Measurements from ENCODE around the gene BANF2. TPM values are rescaled to one million over a fixed set of nuclear protein-coding genes. Genes with fewer than 3 reads are reported as not detected.

The BANF2 gene
- total and polyA plus RNA-seq, 2 of the 8 experiments (the other 6 are each of a cell fraction or from before 2014, with no cell fraction given) = not detected

DNA sequence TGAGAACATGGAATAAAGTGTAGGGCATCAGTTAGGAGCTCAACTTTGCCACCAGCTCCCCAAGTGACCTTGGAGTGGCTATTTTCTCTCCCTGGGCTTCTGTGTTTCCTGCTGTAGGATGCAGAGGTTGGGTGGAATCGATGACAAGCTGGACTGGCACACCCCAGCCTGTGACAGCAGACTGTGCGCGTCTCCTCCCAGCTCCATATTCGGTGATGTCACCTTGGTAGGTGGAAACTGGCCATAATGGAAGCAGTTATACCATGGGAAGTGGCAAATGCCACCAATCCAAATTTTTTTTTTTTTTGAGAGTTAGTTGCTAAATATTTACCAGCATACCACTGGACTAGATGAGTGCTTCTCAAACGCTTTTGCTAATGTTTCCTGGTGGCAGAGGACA is 85.2 kb downstream of the BANF2 start:
- Histone ChIP-seq H2BK20ac (ENCODE audit: low read length) (no peak overlapping the region), H2BK5ac (ENCODE audit: low read depth, low read length) (no peak overlapping the region), H2BK120ac (replicated peaks; ENCODE audit: low read depth, low read length) (no peak overlapping the region), H4K20me1 (replicated peaks in 1 of 2; ENCODE audit: control insufficient read depth in 1 of 2, insufficient read depth in 2 of 2, low read length in 2 of 2) (no peaks in the 10 kb centered on the region), H3K23ac (ENCODE audit: insufficient read length) (no peak overlapping the region), H3K4me2 (ENCODE audit: insufficient read depth in 1 of 2, low read depth in 2 of 2, low read length in 2 of 2) (no peak overlapping the region), H2BK15ac (ENCODE audit: low read length) (no peak overlapping the region), H3K23me2 (ENCODE audit: low read depth, low read length) (no peaks in the 10 kb centered on the region), H3K4me3 (ENCODE audit: extremely low read depth in 1 of 4, insufficient read depth in 2 of 4, low read depth in 3 of 4, low read length in 4 of 4) (no peak overlapping the region), H3K9ac (replicated peaks in 1 of 4; ENCODE audit: extremely low read depth in 1 of 4, low read depth in 3 of 4, low read length in 3 of 4) (no peak overlapping the region), H3K18ac (ENCODE audit: extremely low read depth, low read length) (no peak overlapping the region), H4K8ac (ENCODE audit: extremely low read depth, insufficient read depth, low read length) (no peak overlapping the region), H3K79me2 (ENCODE audit: control insufficient read depth in 1 of 2, insufficient read depth in 2 of 2, low read length in 2 of 2) (no peaks in the 10 kb centered on the region), H2AK5ac (ENCODE audit: low read depth, low read length) (no peak overlapping the region), H3K79me1 (ENCODE audit: low read depth, low read length) (no peaks in the 10 kb centered on the region), H3K4ac (replicated peaks; ENCODE audit: insufficient read length, low read depth, low read length) (no peak overlapping the region), H3K36me3 (ENCODE audit: control insufficient read depth in 2 of 4, insufficient read depth in 4 of 4, low read length in 3 of 4) (no peaks in the 10 kb centered on the region), H4K91ac (replicated peaks; ENCODE audit: insufficient read length, low read length) (no peak overlapping the region), H3K4me1 (replicated peaks in 1 of 4; ENCODE audit: control insufficient read depth in 3 of 4, insufficient read depth in 4 of 4, low read length in 3 of 4) (peaks cover 0 to 4% (median 2%) of the 10 kb centered on the region in 4 experiments; a peak in 3 of 7 replicates), H3K27ac (ENCODE audit: low read depth, low read length) (no peak overlapping the region), H2BK12ac (ENCODE audit: low read depth, low read length) (no peak overlapping the region), H2AFZ (ENCODE audit: low read length) (no peak overlapping the region), H3K14ac (ENCODE audit: insufficient read length) (no peak overlapping the region), H3K56ac (replicated peaks; ENCODE audit: insufficient read length, low read depth, low read length) (no peak overlapping the region), H3K27me3 (replicated peaks in 1 of 4; ENCODE audit: control insufficient read depth in 3 of 4, extremely low read depth in 1 of 4, insufficient read depth in 3 of 4, low read length in 3 of 4) (no peaks in the 10 kb centered on the region), H4K5ac (ENCODE audit: insufficient read length, low read depth, low read length) (no peak overlapping the region), H3K9me3 (ENCODE audit: insufficient read depth in 2 of 2, low read depth in 1 of 2, low read length in 1 of 2) (no peaks in the 10 kb centered on the region)
- TF ChIP-seq KDM5A (IDR thresholded peaks at IDR 0.05; ENCODE audit: low read length) = no peak
- no peak for TF ChIP-seq PHF8 (conservative IDR thresholded peaks at IDR 0.05; ENCODE audit: low read depth, low read length)
- ChIA-PET CTCF (ENCODE audit: partially characterized antibody) (interaction anchor here (1.3 kb wide), 1 partner anchor 10 kb away, joined by 3 read pairs; no protein-coding TSS in a partner anchor), POLR2A (ENCODE audit: partially characterized antibody) (interaction anchor here (0.6 kb wide), 1 partner anchor 64 kb away, joined by 7 read pairs; no protein-coding TSS in a partner anchor)
- DNase-seq (ENCODE audit: low read depth in 1 of 2, low spot score in 2 of 2) = no peak
- WGBS, 2 experiments (ENCODE audit: extremely low coverage in 1 of 2, insufficient coverage in 1 of 2, insufficient read length in 1 of 2, insufficient replicate concordance in 2 of 2, low coverage in 1 of 2, low lambda C conversion rate in 2 of 2, missing lambda C conversion rate in 1 of 2) = 85% methylated on average over 5 of the region's 5 CpGs; no CpG with 5 or more reads in 1 of the 2 experiments
- FAIRE-seq = no peak

Other genes starting within 250 kb of the BANF2 start
- gene BFSP1, start 168.6 kb upstream of the BANF2 start, total RNA-seq (2021; fragmentation: NEBNext Ultra II Directional; extraction: Animal tissue kit (Norgen Biotek cat#: 25700)) = 2.5 and 3.2 TPM in 2 replicates
- 1.5 and 1.8 TPM in 2 replicates for gene BFSP1, start 168.6 kb upstream of the BANF2 start, polyA plus RNA-seq (2011; rRNA removed)
- gene DSTN, start 129.9 kb upstream of the BANF2 start, total RNA-seq (2021; fragmentation: NEBNext Ultra II Directional; extraction: Animal tissue kit (Norgen Biotek cat#: 25700)) = 208 TPM in 2 replicates
- gene DSTN, start 129.9 kb upstream of the BANF2 start, polyA plus RNA-seq (2011; rRNA removed) = 21.9 and 43.3 TPM in 2 replicates
- gene RRBP1, start 17.7 kb upstream of the BANF2 start, total RNA-seq (2021; fragmentation: NEBNext Ultra II Directional; extraction: Animal tissue kit (Norgen Biotek cat#: 25700)) = 153 and 157 TPM in 2 replicates
- 15.9 and 20.2 TPM in 2 replicates for gene RRBP1, start 17.7 kb upstream of the BANF2 start, polyA plus RNA-seq (2011; rRNA removed)